ENCODE measurements around the gene FATE1. TPM values are rescaled to one million over a fixed set of nuclear protein-coding genes. Genes with fewer than 3 reads are reported as not detected.

The FATE1 gene, protein sequence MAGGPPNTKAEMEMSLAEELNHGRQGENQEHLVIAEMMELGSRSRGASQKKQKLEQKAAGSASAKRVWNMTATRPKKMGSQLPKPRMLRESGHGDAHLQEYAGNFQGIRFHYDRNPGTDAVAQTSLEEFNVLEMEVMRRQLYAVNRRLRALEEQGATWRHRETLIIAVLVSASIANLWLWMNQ
- total RNA-seq = under 1 TPM in 1 of 6 donors, not detected in 5; 0.88 TPM

DNA sequence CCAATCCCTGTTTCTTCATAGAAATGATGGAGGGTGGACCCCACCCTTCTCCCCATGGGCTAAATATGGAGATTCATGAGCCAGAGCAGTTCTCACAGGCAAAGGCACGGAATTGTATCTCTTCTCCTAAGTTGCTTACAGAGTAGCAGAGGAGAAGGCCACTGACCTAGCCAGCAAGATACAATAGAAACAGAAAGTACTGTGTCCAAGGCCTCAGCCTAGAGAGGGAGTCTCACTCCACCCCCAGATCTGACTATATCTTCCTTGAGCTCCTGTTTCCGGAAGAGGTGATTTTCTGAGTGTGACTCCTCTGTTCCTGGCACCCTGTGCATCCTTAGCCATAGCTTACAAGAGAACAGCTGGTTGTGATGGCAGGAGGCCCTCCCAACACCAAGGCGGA is at the start of gene FATE1:
TSS of gene FATE1 (plus strand) at position 284 of the 400 bp plus-strand sequence. CDS start at position 369, 85 bp downstream.
- Histone ChIP-seq H3K4me1 (no peaks in the 10 kb centered on the region), H3K27me3 (no peaks in the 10 kb centered on the region), H3K4me3 (no peak within 1 kb of the TSS), H3K9me3 (no peaks in the 10 kb centered on the region), H3K27ac (no peak within 1 kb of the TSS), H3K36me3 (no peaks in the 10 kb centered on the region)
- TF ChIP-seq, protein P1, sequence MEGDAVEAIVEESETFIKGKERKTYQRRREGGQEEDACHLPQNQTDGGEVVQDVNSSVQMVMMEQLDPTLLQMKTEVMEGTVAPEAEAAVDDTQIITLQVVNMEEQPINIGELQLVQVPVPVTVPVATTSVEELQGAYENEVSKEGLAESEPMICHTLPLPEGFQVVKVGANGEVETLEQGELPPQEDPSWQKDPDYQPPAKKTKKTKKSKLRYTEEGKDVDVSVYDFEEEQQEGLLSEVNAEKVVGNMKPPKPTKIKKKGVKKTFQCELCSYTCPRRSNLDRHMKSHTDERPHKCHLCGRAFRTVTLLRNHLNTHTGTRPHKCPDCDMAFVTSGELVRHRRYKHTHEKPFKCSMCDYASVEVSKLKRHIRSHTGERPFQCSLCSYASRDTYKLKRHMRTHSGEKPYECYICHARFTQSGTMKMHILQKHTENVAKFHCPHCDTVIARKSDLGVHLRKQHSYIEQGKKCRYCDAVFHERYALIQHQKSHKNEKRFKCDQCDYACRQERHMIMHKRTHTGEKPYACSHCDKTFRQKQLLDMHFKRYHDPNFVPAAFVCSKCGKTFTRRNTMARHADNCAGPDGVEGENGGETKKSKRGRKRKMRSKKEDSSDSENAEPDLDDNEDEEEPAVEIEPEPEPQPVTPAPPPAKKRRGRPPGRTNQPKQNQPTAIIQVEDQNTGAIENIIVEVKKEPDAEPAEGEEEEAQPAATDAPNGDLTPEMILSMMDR (IDR thresholded peaks at IDR 0.05) = no peak
- peak in 1 of 2 donors; percentile 12 for TF ChIP-seq POLR2AphosphoS5 (IDR thresholded peaks at IDR 0.05)
- TF ChIP-seq POLR2A (IDR thresholded peaks at IDR 0.05) = no peak
- no peak for TF ChIP-seq EP300 (IDR thresholded peaks at IDR 0.05)
- DNase-seq (no peak), ATAC-seq (ENCODE audit: low FRiP score in 2 of 2) (no peak)
- WGBS, 2 donors = 54 to 100% methylated on average over 1 to 3 of the region's 3 CpGs

DNA sequence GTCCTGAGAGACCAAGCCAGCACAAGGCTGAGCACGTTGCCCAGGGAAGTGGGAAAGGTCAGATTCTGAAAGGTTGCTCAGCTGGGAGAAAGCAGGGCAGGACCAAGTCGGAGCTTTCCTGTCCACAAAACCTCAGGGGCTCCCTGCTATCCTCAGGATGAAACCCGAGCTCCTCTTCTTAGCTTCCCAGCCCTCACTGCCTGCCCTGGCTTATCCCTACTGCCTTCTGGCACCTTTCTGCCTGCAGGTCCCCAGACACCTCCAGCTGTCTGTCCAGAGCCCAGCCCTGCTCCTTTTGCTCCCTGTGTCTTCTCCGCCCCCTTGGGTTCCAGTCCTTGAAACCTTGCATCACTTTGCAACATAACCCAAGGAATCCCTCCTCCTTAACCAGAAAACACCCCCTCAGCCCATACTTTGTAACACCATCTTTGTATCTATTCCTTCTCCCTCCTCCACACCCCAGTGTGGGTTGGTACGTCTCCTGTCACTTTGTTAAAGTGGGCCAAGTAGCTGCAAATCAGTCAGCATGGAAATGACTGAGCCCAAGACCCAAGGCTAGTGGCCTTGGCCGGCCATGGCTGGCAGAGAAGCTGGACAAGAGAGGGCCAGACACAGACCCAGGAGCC is 40.6 kb upstream of the FATE1 start:
- no peaks in the 10 kb centered on the region for H3K9me3 ChIP-seq
- TF ChIP-seq, protein P1 (IDR thresholded peaks at IDR 0.05) = no peak
- TF ChIP-seq EP300 (IDR thresholded peaks at IDR 0.05) (no peak), POLR2A (IDR thresholded peaks at IDR 0.05) (no peak), POLR2AphosphoS5 (IDR thresholded peaks at IDR 0.05) (no peak)
- ATAC-seq (ENCODE audit: low FRiP score in 2 of 2) (no peak), DNase-seq (no peak)
- no peaks in the 10 kb centered on the region for H3K36me3 ChIP-seq
- no peak overlapping the region for H3K27ac ChIP-seq
- H3K4me3 ChIP-seq = no peak overlapping the region
- H3K27me3 ChIP-seq = no peaks in the 10 kb centered on the region
- no peaks in the 10 kb centered on the region for H3K4me1 ChIP-seq
- WGBS, 2 donors = 60 to 79% methylated on average over 3 to 6 of the region's 6 CpGs

DNA sequence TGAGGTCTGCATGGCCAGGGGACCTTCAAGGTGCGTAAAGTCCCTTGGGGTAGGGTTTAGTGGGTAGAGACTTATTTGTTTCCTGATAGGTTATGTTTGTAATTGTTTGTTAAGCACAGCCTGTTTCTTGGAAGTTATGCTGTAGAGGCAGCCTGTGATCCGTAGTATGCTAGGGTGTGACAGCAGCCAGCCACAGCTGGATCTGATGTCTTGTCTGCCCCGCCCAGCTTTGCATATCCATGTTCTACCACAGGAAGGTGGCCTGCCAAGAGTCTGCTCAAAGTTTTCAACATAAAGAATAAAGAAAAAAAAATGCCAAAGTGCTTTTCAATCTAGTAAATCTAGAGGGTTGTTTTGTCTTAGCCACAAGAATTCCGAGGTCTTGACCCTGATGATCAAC is 39.6 kb upstream of the FATE1 start:
- WGBS, 2 donors = 59 to 63% methylated on average over 1 to 4 of the region's 4 CpGs
- DNase-seq (no peak), ATAC-seq (ENCODE audit: low FRiP score in 2 of 2) (no peak)
- TF ChIP-seq EP300 (IDR thresholded peaks at IDR 0.05) (no peak), POLR2A (IDR thresholded peaks at IDR 0.05) (no peak), POLR2AphosphoS5 (IDR thresholded peaks at IDR 0.05) (no peak)
- TF ChIP-seq, protein P1 (IDR thresholded peaks at IDR 0.05) = no peak
- Histone ChIP-seq H3K27me3 (no peaks in the 10 kb centered on the region), H3K36me3 (no peaks in the 10 kb centered on the region), H3K4me1 (no peaks in the 10 kb centered on the region), H3K4me3 (no peak overlapping the region), H3K9me3 (no peaks in the 10 kb centered on the region), H3K27ac (no peak overlapping the region)

DNA sequence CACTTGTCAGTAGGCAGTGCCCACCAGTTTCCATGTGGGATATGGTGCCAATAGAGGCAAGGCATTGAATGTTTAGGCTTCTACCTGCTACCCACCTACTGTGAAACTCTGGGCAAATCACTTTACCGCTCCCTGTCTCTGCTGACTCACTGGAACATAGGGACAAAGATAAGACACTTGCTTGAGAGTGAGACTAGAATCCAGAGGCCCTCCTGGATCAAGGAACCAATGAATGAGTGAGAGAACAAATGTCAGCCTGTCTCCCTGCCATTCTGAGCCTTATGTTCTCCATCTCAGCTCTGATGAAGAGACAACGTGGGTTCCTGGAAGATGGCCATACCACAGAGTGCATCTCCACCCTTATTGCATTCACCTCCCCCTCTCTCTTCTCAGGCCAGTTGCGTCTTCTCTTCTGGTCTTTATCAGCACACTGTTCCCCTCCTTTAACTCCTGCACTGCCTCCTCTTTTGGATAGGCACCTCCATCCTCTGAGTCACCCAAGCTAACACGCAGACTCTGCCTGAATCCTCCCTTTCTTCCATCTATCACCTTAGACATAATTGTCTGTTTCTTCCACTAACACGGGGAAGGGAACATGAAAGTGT is 35.9 kb upstream of the FATE1 start:
- Histone ChIP-seq H3K36me3 (no peaks in the 10 kb centered on the region), H3K9me3 (no peaks in the 10 kb centered on the region), H3K27me3 (no peaks in the 10 kb centered on the region), H3K27ac (no peak overlapping the region), H3K4me3 (no peak overlapping the region), H3K4me1 (no peaks in the 10 kb centered on the region)
- WGBS, 2 donors = 60 to 70% methylated on average over 3 to 5 of the region's 5 CpGs
- DNase-seq = no peak
- ATAC-seq (ENCODE audit: low FRiP score in 2 of 2) = peak; percentile 20 to 55
- TF ChIP-seq EP300 (IDR thresholded peaks at IDR 0.05) (no peak), POLR2A (IDR thresholded peaks at IDR 0.05) (no peak), POLR2AphosphoS5 (IDR thresholded peaks at IDR 0.05) (no peak)
- TF ChIP-seq, protein P1 (IDR thresholded peaks at IDR 0.05) = no peak

All from upper lobe of left lung (tissue), 6 donors.